SIG-M5 treated with dmso at 0.1 percent for 504 hours (cell line): ENCODE measurements around the gene TMOD3.
A peak's percentile ranks its signal among the peaks of the same experiment; 100 is the strongest.

Experiments used
- DNase-seq: peaks from one replicate; lab custom pipeline; 2025; ENCODE audit not compliant: unreplicated experiment; lab: John Stamatoyannopoulos, UW

TMOD3 gene

DNA sequence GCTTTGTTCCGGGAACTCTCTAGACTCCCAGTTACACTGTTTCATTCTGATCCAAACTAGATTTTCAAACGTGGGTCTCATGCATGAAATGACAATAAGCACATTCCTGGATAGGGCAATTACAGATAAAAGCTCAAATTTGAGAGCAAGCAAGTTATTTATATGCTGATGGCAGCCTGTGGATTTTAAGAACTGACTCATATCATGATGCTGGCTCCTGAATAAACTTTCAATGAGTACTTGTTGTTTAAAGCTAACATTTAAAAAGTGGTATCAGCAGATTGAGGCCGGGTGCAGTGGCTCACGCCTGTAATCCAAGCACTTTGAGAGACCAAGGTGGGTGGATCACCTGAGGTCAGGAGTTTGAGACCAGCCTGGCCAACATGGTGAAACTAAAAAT is 75.5 kb downstream of the TMOD3 start:
- DNase-seq: no peak

DNA sequence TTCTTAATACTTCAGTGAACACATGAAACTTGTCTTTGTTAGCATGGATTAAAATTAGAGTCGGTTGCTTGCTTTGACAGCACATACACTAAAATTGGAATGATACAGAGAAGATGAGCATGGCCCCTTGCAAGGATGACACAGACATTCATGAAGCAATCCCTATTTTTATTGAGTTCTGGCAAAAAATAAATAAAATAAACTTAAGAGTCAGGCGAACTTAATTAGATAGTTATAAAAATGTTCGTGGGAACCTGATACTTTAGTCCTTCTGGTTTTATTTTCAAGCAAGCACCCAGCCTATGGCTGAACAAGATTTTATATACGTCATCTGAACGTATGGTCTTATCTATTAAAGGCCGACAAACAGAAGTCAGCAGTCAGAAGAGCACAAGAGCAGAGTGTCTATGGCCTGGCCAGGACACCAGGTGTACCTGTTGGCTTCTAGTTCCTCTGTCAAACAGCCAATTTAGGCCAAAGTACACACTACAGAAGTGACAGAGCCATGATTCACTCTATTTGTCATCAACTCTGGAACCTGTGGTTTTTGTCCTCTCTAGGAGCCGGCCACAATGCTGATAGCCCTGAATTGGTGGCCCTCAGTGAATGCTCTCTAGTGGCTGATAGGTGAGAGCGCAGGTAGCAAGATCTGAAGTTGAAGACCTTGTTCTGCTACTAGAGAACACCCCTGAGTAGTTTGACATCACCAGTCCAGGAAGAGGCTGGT is 77.8 kb downstream of the TMOD3 start:
- DNase-seq: peak; percentile 64

DNA sequence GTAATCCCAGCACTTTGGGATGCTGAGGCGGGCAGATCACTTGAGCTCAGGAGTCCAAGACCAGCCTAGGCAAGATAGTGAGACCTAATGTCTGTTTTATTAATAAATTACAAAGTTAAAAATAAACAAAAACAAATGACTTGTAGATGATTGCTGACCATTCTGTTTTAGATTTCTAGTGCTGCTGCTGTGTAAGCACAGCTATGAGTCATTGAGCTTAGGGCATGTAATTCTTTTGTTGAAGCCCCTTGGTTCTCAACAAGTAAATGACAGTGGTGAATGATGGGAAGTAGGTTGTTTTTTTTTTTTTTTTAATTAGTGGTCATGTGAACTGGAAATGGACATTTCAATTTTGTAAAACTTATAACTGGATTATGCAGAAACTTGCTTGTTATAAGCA is 78.9 kb downstream of the TMOD3 start:
- DNase-seq: no peak

DNA sequence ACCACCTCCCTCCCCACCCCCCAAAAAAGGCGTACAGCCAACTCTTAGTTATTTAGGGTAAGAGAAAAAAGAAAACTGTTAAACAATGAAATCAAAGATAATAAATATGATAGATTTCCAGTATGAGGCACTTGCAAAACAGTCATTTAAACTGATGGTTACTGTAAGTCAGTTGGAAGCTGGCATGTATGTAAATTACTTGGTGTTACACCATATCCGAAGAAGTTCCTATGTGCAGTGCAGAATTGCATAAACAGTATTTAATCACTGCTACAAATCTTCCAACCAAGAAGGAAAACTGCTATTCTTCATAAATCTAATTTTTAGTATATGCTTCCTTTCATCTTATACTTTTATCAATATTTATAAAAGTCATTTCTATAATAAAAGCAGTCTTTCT is 80.1 kb downstream of the TMOD3 start:
- DNase-seq: no peak

DNA sequence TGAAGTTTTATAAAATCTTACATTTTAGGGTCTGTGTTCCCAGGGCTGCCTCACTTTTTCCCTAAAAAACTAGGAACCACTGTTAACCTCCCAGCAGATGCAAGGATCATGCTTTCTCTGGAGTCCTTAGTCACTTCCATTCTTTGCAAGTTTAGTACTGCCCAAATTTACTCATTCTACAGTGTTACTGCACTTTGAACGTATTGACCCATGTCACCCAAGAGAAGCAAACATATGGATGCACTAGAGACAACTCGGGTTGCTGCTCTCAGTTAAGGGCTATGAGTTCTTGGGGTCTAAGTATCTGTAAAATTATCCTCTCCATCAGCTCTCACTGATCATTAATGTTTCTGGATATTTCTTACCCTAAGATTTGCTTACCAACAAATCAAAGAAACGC is 83.1 kb downstream of the TMOD3 start:
- no peak for DNase-seq

DNA sequence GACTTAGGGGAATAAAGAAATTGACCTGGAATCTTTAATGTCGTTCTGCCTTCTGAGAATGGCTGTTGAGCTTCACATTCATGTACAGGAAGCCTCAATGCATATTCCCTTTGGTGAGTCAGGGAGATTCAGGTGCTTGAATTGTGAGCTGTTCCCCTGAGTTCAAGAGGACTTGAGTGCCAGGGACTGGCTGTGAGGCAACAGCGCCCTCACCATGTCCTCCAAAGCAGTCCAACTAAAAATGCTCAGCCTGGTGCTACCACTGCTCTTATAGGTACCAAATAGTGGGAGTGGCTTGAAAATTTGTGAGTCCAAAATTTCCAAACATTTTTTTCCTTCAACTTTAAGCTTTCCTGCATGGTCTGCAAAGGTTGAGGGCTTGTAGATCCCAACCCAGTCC is 88.0 kb downstream of the TMOD3 start:
- DNase-seq: peak; percentile 57

DNA sequence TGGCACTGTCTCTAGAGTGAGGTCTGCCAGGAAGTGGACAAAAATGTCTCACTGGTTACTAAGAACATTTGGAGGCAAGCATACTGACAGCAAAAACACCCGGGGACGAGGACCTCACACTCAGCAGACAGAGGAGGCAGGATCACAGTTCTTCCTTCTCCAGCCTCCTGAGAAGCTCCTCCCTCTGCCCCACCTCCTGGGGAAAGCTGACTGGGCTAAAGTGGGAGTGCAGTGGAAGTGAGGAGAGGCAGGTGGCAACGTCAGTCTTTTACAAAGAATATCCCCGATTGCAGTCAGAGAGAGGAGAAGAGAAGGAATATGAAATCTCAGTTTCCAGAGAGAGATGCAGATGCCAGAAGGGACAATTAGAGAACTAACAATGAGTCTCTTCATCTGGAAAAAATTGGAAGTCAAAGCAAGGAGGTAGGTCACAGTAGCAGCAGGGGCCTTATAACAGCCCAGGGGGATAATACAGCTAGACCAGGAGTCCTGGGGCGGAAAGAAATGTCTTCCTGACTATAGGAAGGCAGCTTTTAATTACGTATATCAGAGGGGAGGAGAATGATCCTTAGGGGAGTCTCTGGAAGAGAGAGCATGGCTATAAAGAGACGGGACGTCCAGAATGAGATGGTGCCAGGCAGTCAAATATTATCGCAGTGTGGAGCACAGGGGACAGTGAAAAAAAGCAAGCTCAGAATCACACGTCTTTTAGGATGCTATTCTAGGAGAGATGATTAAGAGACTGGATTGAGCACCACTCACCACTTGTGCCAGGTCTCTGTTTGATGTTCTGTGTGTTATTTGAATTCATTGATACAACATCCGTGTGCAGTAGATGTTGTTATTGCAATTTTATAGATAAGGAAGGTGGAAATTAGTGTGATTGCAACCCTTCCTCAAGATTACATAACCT is 95.0 kb downstream of the TMOD3 start:
- DNase-seq: no peak

DNA sequence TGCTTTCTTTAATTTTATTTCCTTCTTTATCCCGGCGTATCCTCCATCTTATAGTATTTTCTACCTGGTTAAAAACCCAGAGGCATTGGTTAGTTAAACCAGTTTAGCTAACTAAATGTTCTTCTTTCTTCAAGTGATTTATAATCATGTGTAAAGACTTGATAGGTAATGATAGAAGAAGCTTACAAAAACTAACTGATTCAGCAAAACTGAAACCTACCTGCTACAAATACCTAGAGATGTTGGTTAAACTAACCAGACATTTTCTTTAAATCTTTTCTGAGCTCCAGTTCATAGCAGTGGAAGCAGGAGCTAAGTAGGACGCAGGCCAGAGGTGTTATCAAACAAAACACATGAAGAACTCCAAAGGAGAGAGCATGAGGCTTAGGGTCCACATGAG is 97.4 kb downstream of the TMOD3 start:
- no peak for DNase-seq

DNA sequence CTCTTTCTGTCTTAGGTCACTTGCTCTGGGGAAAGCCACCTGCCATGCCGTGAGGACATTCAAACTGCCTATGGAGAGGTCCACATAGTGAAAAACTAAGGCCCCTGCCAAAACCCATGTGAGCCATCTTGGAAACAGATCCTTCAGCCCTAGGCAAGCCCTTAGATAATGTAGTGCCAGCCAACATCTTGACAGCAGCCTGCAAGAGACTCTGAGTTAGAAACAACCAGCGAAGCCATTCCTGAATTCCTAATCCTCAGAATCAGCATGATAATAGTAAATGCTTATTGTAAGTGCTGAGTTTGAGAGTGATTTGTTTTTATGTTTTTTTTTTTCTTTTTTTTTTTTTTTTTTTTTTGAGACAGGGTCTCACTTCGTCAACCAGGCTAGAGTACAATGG is 101.6 kb downstream of the TMOD3 start:
- DNase-seq: no peak

DNA sequence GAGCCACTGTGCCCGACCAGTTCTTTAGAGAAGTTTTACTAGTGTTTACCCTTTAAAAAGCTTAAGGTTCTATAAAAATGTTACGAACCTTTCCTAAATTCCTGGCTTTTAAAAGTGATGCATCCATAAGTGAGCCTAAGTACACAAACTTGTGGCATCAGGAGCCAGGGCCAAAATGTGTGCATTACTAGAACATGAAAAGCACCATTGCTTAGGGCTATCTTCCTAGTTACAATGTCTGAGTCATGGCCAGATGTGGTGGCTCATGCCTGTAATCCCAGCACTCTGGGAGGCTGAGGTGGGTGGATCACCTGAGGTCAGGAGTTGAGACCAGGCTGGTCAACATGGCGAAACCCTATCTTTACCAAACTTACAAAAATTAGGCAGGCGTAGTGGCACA is 102.2 kb downstream of the TMOD3 start:
- DNase-seq: no peak

DNA sequence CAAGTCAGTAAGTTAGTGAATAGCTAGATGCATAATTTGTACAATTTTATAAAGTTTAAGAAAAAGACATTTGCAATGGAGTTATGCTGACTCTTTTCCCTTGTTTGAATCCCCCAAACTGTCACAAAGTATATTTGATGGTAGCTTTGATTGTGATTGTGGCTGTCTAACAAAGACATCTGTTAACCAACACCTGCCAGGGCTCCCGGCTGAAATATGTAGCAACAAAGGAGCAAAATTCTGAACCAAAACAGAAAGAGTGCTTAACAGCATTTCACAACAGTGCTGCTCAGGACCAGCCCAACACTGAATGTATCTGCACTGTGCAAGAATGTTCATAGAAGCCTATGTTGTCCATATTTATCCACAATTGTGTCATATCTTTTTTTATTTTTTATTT is 102.7 kb downstream of the TMOD3 start:
- no peak for DNase-seq

DNA sequence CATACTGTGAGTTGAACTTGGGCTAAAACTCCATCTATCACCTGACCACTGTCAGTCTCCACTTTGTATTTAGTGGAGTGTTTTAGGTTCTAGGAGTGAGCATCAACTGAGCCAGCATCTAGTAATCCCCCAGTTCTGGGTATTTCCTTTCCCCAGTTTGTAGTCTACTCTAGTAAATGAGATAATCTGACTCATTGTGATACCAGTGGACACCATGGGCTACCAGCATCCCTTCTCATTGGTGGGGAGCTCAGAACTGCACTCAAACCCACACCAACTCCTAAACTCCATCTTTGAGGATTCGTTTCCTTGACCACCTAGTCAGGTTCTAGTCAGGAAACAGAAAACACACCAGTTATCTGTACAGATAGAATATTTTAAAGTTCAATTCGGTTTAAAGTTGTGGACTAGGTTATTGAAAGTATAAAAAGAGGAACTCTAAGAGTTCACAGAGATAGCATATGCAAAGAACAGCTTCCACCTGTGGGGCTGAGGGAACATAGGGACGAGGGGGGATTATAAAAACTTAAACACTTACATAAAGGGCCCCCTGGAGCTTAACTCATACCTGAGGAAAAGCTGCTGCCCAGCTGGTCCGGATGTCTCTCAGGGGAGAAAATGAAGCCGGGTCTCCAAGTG is 106.1 kb downstream of the TMOD3 start:
- no peak for DNase-seq

DNA sequence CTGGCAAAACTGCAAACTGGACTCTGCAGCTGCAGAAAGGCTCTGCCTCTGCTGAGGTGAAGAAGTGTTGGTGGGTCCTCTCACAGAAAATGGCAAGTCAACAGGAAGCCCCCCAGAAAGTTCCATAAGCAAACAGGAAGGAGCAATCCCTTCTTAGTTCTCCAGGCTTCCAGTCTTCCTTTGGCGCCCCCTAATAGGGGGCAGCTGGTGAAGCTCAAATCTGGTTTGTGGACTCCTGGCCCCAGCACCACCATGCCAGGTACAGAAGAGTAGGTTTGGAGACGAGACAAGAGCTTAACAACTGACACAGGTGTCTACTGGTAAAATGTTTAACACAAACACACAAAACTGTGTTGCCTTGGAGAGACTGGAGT is 106.6 kb downstream of the TMOD3 start:
- DNase-seq: no peak

DNA sequence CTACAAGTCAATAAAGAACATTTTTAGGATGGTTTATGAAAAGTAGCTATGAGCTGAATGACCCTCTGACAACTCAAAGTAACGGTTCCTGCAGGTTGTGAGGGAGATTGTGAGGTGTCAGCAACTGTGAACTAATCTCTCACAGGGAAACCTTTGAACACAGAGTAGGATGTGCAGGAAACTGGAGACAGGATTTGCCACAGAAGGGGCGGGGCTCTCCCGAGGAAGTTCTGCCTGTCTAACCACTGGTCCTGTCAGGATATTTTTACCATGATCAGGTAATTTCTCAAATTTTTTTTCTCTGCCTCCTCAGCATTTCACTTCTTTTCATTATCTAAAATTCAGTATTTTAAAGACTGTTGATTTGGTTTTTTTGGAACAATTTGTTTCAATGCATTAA is 108.8 kb downstream of the TMOD3 start:
- no peak for DNase-seq

DNA sequence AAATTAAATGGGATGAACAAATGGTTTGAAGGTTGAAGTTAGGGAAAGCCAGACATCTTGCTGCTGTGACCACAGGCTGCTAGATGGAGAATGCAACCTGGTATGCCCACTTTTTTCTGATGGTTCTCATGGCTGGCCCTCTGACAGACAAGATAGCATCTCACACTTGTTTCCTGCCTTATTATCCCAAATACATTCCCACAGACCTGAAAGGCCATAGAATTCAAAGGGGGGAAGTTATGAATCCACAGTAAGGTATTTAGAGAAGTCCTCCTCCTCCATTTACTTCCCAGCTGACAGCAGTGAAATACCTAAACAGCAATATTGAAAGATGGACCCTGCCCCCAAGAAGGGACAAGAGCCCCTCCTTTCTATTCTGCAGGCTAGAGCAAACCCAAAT is 109.8 kb downstream of the TMOD3 start:
- DNase-seq: no peak

DNA sequence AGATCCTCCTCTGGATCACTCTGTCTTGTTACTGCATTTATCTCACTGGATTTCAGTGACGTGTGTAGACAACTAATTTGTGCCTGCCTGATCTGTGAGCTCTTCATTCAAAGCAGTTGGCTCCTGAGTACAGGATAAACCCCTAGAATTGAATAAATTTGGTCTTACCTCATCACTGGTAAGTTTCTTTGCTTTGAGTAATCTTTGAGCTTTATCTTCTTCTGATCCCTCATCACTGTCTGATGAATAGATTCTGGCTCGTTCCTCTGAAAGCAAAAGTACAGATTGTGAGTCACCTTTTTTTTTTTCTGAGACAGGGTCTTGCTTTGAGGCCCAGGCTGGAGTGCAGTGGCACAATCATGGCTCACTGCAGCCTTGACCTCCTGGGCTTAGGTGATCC is 117.7 kb downstream of the TMOD3 start:
- DNase-seq: no peak

DNA sequence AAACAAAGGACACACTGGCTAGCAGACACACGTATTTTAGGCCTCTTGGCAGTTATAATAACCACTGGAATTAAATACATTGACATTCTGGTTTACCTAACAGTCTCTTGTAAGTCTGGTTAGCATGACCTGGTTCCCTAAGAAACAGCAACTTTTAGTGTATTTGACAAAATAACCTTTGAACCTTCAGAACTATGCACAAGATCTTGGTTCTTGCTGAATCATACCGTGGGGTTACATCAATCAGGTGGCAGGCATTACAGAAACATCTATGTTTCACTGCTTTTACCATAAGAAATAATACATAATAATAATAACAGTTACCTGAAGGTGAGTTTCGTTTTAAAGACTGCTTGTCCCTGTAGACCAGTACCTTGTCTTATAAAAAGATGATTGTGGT is 123.4 kb downstream of the TMOD3 start:
- no peak for DNase-seq

DNA sequence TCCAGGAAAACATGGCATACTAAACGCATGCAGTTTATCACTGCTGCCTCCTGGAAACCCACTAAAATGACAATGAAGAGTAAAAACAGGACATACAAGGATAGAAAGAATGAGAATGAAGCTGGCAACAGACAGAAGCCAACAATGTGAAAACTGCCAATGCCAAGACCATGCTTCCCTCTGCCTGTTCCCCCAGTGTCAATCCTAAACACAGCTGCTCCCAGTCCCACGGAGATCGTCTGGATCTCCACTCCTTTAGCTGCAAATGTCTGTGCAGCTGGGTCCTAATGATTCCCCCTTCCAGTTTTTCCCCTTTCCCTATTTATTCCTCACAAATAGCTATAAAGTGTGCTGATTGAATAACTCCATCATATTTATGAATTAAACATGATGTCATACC is 126.1 kb downstream of the TMOD3 start:
- DNase-seq: no peak
